H9 (cell line): ENCODE data around the gene CDC6. TPM values are rescaled to one million over a fixed set of nuclear protein-coding genes. Genes with fewer than 3 reads are reported as not detected.

Experiments
- DNase-seq: peaks from one replicate; pipeline ENCODE4 v3.0.0-alpha.2; 2017
- H2AFZ ChIP-seq: one replicate; pipeline ENCODE4 v1.6.1; 2013; ENCODE audit warnings: mild to moderate bottlenecking, low read length, control low read depth, moderate library complexity
- H2AK5ac ChIP-seq: 2 replicates; pipeline ENCODE4 v1.6.1; 2013; ENCODE audit warnings: low read length, control low read depth, mixed read lengths; ENCODE audit not compliant: insufficient read length
- H2BK120ac ChIP-seq: one replicate; pipeline ENCODE4 v1.6.1; 2013; ENCODE audit warnings: low read depth, mild to moderate bottlenecking, low read length, control low read depth, inconsistent platforms; ENCODE audit not compliant: poor library complexity, severe bottlenecking
- H2BK12ac ChIP-seq: 2 replicates; pipeline ENCODE4 v1.6.1; 2013; ENCODE audit warnings: low read length, control low read depth, mixed read lengths, low read depth; ENCODE audit not compliant: insufficient read length
- H2BK15ac ChIP-seq: 2 replicates; pipeline ENCODE4 v1.6.1; 2013; ENCODE audit warnings: low read depth, low read length, control low read depth
- H2BK20ac ChIP-seq: one replicate; pipeline ENCODE4 v1.6.1; 2013; ENCODE audit warnings: low read depth, mild to moderate bottlenecking, low read length, control low read depth, inconsistent platforms; ENCODE audit not compliant: poor library complexity, severe bottlenecking
- H2BK5ac ChIP-seq: 2 replicates; pipeline ENCODE4 v1.6.1; 2013; ENCODE audit warnings: low read length, control low read depth, mixed read lengths; ENCODE audit not compliant: insufficient read length
- H3K14ac ChIP-seq: 2 replicates; pipeline ENCODE4 v1.6.1; 2013; ENCODE audit warnings: low read length, control low read depth; ENCODE audit not compliant: insufficient read depth
- H3K18ac ChIP-seq: 2 replicates; pipeline ENCODE4 v1.6.1; 2013; ENCODE audit warnings: low read depth, mild to moderate bottlenecking, mixed read lengths, low read length, control low read depth; ENCODE audit not compliant: insufficient read length
- H3K23ac ChIP-seq: 2 replicates; pipeline ENCODE4 v1.6.1; 2013; ENCODE audit warnings: low read length, control low read depth, mixed read lengths, low read depth; ENCODE audit not compliant: insufficient read length
- H3K23me2 ChIP-seq: 2 replicates; pipeline ENCODE4 v1.6.1; 2013; ENCODE audit warnings: low read depth, mild to moderate bottlenecking, mixed read lengths, low read length, control low read depth; ENCODE audit not compliant: insufficient read length, poor library complexity, severe bottlenecking
- H3K27ac ChIP-seq: 2 replicates; pipeline ENCODE4 v1.5.1; 2013; ENCODE audit warnings: low read length, control low read depth, mixed read lengths, low read depth; ENCODE audit not compliant: insufficient read length
- H3K27me3 ChIP-seq: 2 replicates; pipeline ENCODE4 v1.6.1; 2013; ENCODE audit warnings: low read length, control low read depth, inconsistent platforms; ENCODE audit not compliant: insufficient read depth
- H3K4ac ChIP-seq: 2 replicates; pipeline ENCODE4 v1.6.1; 2013; ENCODE audit warnings: low read depth, mild to moderate bottlenecking, control low read depth, inconsistent platforms, low read length, moderate library complexity
- H3K4me1 ChIP-seq: 2 replicates; pipeline ENCODE4 v1.6.1; 2013; ENCODE audit warnings: low read length, control low read depth, inconsistent platforms; ENCODE audit not compliant: insufficient read depth
- H3K4me2 ChIP-seq: 2 replicates; pipeline ENCODE4 v1.6.1; 2013; ENCODE audit warnings: low read length, control low read depth, mixed read lengths; ENCODE audit not compliant: insufficient read length, insufficient read depth
- H3K56ac ChIP-seq: 2 replicates; pipeline ENCODE4 v1.6.1; 2013; ENCODE audit warnings: low read depth, mild to moderate bottlenecking, mixed read lengths, low read length, control low read depth; ENCODE audit not compliant: insufficient read length
- H3K79me1 ChIP-seq: 2 replicates; pipeline ENCODE4 v1.6.1; 2013; ENCODE audit warnings: low read depth, mild to moderate bottlenecking, moderate library complexity, low read length, control low read depth, inconsistent platforms; ENCODE audit not compliant: insufficient read depth, poor library complexity, severe bottlenecking
- H3K79me2 ChIP-seq: 2 replicates; pipeline ENCODE4 v1.6.1; 2013; ENCODE audit warnings: low read length, control low read depth, inconsistent platforms; ENCODE audit not compliant: insufficient read depth
- H3K9ac ChIP-seq: 2 replicates; pipeline ENCODE4 v1.6.1; 2013; ENCODE audit warnings: low read length, control low read depth, mixed read lengths; ENCODE audit not compliant: insufficient read length; ENCODE audit errors: extremely low read depth
- H3K9me3 ChIP-seq: one replicate; pipeline ENCODE4 v1.6.1; 2013; ENCODE audit warnings: low read depth, low read length, inconsistent platforms; ENCODE audit not compliant: control insufficient read depth
- H3T11ph ChIP-seq: one replicate; pipeline ENCODE4 v1.6.1; 2013; ENCODE audit warnings: mild to moderate bottlenecking, low read length, control low read depth, inconsistent platforms
- H4K20me1 ChIP-seq: one replicate; pipeline ENCODE4 v1.6.1; 2013; ENCODE audit not compliant: control insufficient read depth, insufficient read length, insufficient read depth
- H4K5ac ChIP-seq: 2 replicates; pipeline ENCODE4 v1.6.1; 2013; ENCODE audit warnings: low read depth, mild to moderate bottlenecking, mixed read lengths, low read length, control low read depth; ENCODE audit not compliant: insufficient read length
- H4K8ac ChIP-seq: replicated peaks from 2 replicates; pipeline ENCODE4 v1.6.1; 2013; ENCODE audit warnings: low read length, control low read depth, mixed read lengths, low read depth; ENCODE audit not compliant: insufficient read length
- H4K91ac ChIP-seq: 2 replicates; pipeline ENCODE4 v1.6.1; 2013; ENCODE audit warnings: low read depth, mild to moderate bottlenecking, moderate library complexity, mixed read lengths, low read length, control low read depth; ENCODE audit not compliant: insufficient read length
- H3K27ac Mint-ChIP-seq, 3 experiments: 2 replicates in 2 of 3; 3 replicates in 1 of 3; pipeline ENCODE4 v1.8.0; 2020 to 2021; ENCODE audit warnings: mixed read lengths in 3 of 3, mild to moderate bottlenecking in 1 of 3, moderate library complexity in 1 of 3
- H3K27me3 Mint-ChIP-seq: 2 replicates; pipeline ENCODE4 v1.8.0; 2021; ENCODE audit warnings: low read depth, mild to moderate bottlenecking, moderate library complexity, mixed read lengths
- H3K36me3 Mint-ChIP-seq, 3 experiments: 2 replicates in 2 of 3; 3 replicates in 1 of 3; pipeline ENCODE4 v1.8.0; 2020 to 2021; ENCODE audit warnings: low read depth in 3 of 3, mixed read lengths in 3 of 3; ENCODE audit not compliant: insufficient read depth in 1 of 3
- H3K4me1 Mint-ChIP-seq, 2 experiments: 2 replicates each; pipeline ENCODE4 v1.8.0; 2020; ENCODE audit warnings: mixed read lengths in 2 of 2
- H3K4me3 Mint-ChIP-seq, 2 experiments: 2 replicates in 1 of 2; 3 replicates in 1 of 2; pipeline ENCODE4 v1.8.0; 2020 to 2021; ENCODE audit warnings: mild to moderate bottlenecking in 2 of 2, mixed read lengths in 2 of 2, moderate library complexity in 1 of 2
- H3K9me3 Mint-ChIP-seq, 2 experiments: 2 replicates in 1 of 2; 3 replicates in 1 of 2; pipeline ENCODE4 v1.8.0; 2020; ENCODE audit warnings: mild to moderate bottlenecking in 2 of 2, mixed read lengths in 2 of 2, moderate library complexity in 1 of 2
- WGBS: extraction: QIAGEN DNeasy Blood & Tissue Kit; methylation state at CpG from one replicate; pipeline ENCODE4 v1.1.7; 2013; ENCODE audit warnings: missing lambda C conversion rate, low lambda C conversion rate, mixed read lengths; ENCODE audit not compliant: insufficient read length; ENCODE audit errors: extremely low coverage; 5-methylcytosine and 5-hydroxymethylcytosine counted together
- total RNA-seq: library from RNA; stranded (reverse); gene quantifications from 2 replicates; pipeline ENCODE4 v1.2.1, GENCODE V29; 2021
- TF ChIP-seq, protein P1 (sequence below): fragments of 200-600 bp; sonication (generic); conservative IDR thresholded peaks from 3 replicates; pipeline ENCODE4 v1.8.0; 2021; ENCODE audit warnings: antibody characterized with exemption, mild to moderate bottlenecking

CDC6 gene
- total RNA-seq, 1 experiment from 2014 or later: 131 TPM

DNA sequence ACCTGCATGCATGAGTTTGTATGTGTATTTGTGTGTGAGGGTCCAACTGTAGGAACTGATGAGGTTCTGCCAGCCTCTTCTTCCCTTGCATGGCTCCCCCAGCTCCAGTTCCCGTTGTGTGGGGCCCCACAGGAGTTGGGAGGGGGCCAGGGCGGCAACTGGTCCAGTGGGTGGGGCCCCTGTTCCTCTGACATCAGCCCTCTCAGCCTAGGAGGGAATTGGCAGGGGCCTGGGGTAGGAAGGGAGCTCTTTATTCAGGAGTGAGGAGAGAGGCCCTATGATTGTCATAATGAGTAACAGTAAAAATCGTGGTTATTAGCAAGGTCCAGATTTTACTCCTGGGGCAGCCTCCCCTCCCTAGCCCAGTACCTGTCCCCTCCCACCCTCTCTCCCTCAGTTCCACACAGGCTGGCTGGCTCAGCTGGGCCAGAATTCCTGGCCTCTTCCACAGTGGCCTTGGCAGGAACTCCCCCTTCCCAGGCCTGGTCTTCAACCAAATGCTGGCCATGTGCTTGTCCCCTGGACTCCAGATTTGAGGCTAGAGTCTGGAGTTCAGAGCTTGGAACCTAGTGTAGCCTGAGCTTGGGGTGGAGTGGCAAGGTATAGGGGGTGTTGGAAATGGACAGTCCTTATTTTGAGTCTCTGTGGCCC is 40.2 kb downstream of the CDC6 start:
- H3K27me3 ChIP-seq: no peaks in the 10 kb centered on the region
- no peaks in the 10 kb centered on the region for H4K20me1 ChIP-seq
- no peak overlapping the region for H2AFZ ChIP-seq
- peaks cover 6 to 8% (median 7%) of the 10 kb centered on the region in 3 experiments for H3K36me3 Mint-ChIP-seq
- H3K79me1 ChIP-seq: no peaks in the 10 kb centered on the region
- H3K4ac ChIP-seq: no peak overlapping the region
- H2AK5ac ChIP-seq: no peak overlapping the region
- no peaks in the 10 kb centered on the region; the same call in 1 of the 2 replicates for H3K4me1 ChIP-seq
- H3K23ac ChIP-seq: no peak overlapping the region
- H2BK15ac ChIP-seq: no peak overlapping the region
- no peak for DNase-seq
- peaks cover 17% of the 10 kb centered on the region for H3K27me3 Mint-ChIP-seq
- H3K79me2 ChIP-seq: peaks cover 3% of the 10 kb centered on the region; the same call in 1 of the 2 replicates
- H3K4me1 Mint-ChIP-seq: peaks cover 12 to 23% of the 10 kb centered on the region in 2 experiments
- H3K4me2 ChIP-seq: no peak overlapping the region
- no peak overlapping the region for H3T11ph ChIP-seq
- no peak overlapping the region for H3K9ac ChIP-seq
- H2BK120ac ChIP-seq: no peak overlapping the region
- no peak overlapping the region for H2BK5ac ChIP-seq
- H3K56ac ChIP-seq: no peak overlapping the region
- H4K5ac ChIP-seq: no peak overlapping the region
- no CpG with 5 or more reads among the region's 3 CpGs for WGBS
- no peaks in the 10 kb centered on the region for H3K9me3 ChIP-seq
- no peak overlapping the region for H2BK12ac ChIP-seq
- H3K18ac ChIP-seq: no peak overlapping the region
- no peak overlapping the region for H3K4me3 Mint-ChIP-seq
- H4K91ac ChIP-seq: no peak overlapping the region
- H2BK20ac ChIP-seq: no peak overlapping the region
- TF ChIP-seq, protein P1, sequence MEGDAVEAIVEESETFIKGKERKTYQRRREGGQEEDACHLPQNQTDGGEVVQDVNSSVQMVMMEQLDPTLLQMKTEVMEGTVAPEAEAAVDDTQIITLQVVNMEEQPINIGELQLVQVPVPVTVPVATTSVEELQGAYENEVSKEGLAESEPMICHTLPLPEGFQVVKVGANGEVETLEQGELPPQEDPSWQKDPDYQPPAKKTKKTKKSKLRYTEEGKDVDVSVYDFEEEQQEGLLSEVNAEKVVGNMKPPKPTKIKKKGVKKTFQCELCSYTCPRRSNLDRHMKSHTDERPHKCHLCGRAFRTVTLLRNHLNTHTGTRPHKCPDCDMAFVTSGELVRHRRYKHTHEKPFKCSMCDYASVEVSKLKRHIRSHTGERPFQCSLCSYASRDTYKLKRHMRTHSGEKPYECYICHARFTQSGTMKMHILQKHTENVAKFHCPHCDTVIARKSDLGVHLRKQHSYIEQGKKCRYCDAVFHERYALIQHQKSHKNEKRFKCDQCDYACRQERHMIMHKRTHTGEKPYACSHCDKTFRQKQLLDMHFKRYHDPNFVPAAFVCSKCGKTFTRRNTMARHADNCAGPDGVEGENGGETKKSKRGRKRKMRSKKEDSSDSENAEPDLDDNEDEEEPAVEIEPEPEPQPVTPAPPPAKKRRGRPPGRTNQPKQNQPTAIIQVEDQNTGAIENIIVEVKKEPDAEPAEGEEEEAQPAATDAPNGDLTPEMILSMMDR: no peak
- no peak overlapping the region for H4K8ac ChIP-seq
- H3K27ac ChIP-seq: no peak overlapping the region
- H3K9me3 Mint-ChIP-seq: no peaks in the 10 kb centered on the region
- H3K27ac Mint-ChIP-seq: no peak overlapping the region
- no peaks in the 10 kb centered on the region for H3K23me2 ChIP-seq
- no peak overlapping the region for H3K14ac ChIP-seq
